Stimulated activated CD8-positive, alpha-beta memory T cell treated with anti-CD3 and anti-CD28 coated beads, Interleukin-4, amount 100 ng/mL, for 24 hours (primary cell): ENCODE data around the gene SMIM29.
"Not testable (repeated sequence)": the region's sequence is repeated elsewhere in the genome, so short reads cannot be mapped to it uniquely, and the experiment has no call there.

Experiments
- DNase-seq: peaks from one replicate; pipeline ENCODE4 v3.0.0-alpha.2; 2020; ENCODE audit warnings: low read depth

The SMIM29 gene

GRCh38 chr6:34269132-34269531, 20.3 kb upstream of the SMIM29 start:
- DNase-seq, result not testable (repeated sequence)

- DNase-seq, result no peak
Observed at GRCh38 chr6:34267746-34268145, 18.9 kb upstream of the SMIM29 start.

- DNase-seq, result not testable (repeated sequence)
Observed at GRCh38 chr6:34263484-34263883, 14.7 kb upstream of the SMIM29 start.

- DNase-seq, result no peak
Observed at GRCh38 chr6:34260576-34261267, 11.9 kb upstream of the SMIM29 start.

GRCh38 chr6:34259529-34260069, 10.8 kb upstream of the SMIM29 start:
- DNase-seq, result no peak

GRCh38 chr6:34252395-34252794, 3.6 kb upstream of the SMIM29 start:
- not testable (repeated sequence) for DNase-seq

- DNase-seq, result no peak
Observed at GRCh38 chr6:34249469-34250261, 859 bp upstream of the SMIM29 start.

GRCh38 chr6:34248198-34248726, 544 bp downstream of the SMIM29 start:
- no peak for DNase-seq

GRCh38 chr6:34247481-34248197, 1.2 kb downstream of the SMIM29 start:
- no peak for DNase-seq

- DNase-seq, result peak; percentile 46
Observed at GRCh38 chr6:34246563-34247391, 2.0 kb downstream of the SMIM29 start.

- no peak for DNase-seq
Observed at GRCh38 chr6:34246249-34246562, 2.6 kb downstream of the SMIM29 start.

- not testable (repeated sequence) for DNase-seq
Observed at GRCh38 chr6:34245761-34246140, 3.1 kb downstream of the SMIM29 start.

- not testable (repeated sequence) for DNase-seq
Observed at GRCh38 chr6:34245032-34245760, 3.6 kb downstream of the SMIM29 start.

GRCh38 chr6:34243901-34244884, 4.6 kb downstream of the SMIM29 start:
- DNase-seq, result peak; percentile 54

GRCh38 chr6:34243131-34243771, 5.6 kb downstream of the SMIM29 start:
- no peak for DNase-seq

- no peak for DNase-seq
Observed at GRCh38 chr6:34242252-34243130, 6.3 kb downstream of the SMIM29 start.

- no peak for DNase-seq
Observed at GRCh38 chr6:34241351-34242215, 7.2 kb downstream of the SMIM29 start.
